Brain pericyte (primary cell): ENCODE results near the gene SCAMP3.
"Not testable (repeated sequence)": the region's sequence is repeated elsewhere in the genome, so short reads cannot be mapped to it uniquely, and the experiment has no call there.

Experiments used
- DNase-seq: peaks from one replicate; pipeline ENCODE4 v3.0.0-alpha.2; 2012; ENCODE audit warnings: low read depth, low spot score

SCAMP3 gene

GRCh38 chr1:155255243-155256007, 6.7 kb downstream of the SCAMP3 start, which contains the start of gene ENTREP3:
TSS of gene ENTREP3 (minus strand) at chr1:155255483. CDS start at chr1:155254877, 606 bp downstream.
- DNase-seq, result no peak

GRCh38 chr1:155254714-155255242, 7.4 kb downstream of the SCAMP3 start:
- no peak for DNase-seq

GRCh38 chr1:155254228-155254713, 7.9 kb downstream of the SCAMP3 start:
- no peak for DNase-seq

GRCh38 chr1:155253797-155254196, 8.4 kb downstream of the SCAMP3 start:
- DNase-seq, result no peak

GRCh38 chr1:155253208-155253607, 9.0 kb downstream of the SCAMP3 start:
- no peak for DNase-seq

- no peak for DNase-seq
These were observed 10.6 kb downstream of the SCAMP3 start for GRCh38 chr1:155251566-155251965.

GRCh38 chr1:155250633-155251449, 11.3 kb downstream of the SCAMP3 start:
- peak; percentile 59 for DNase-seq

- no peak for DNase-seq
These were observed 11.9 kb downstream of the SCAMP3 start for GRCh38 chr1:155250246-155250632.

GRCh38 chr1:155247667-155248553, 14.2 kb downstream of the SCAMP3 start:
- no peak for DNase-seq

- DNase-seq, result not testable (repeated sequence)
These were observed 15.4 kb downstream of the SCAMP3 start for GRCh38 chr1:155246796-155247195.

- no peak for DNase-seq
These were observed 17.0 kb downstream of the SCAMP3 start for GRCh38 chr1:155245163-155245524.

GRCh38 chr1:155244368-155245162, 17.6 kb downstream of the SCAMP3 start:
- DNase-seq, result peak; percentile 98

GRCh38 chr1:155242805-155243358, 19.3 kb downstream of the SCAMP3 start:
- DNase-seq, result no peak

- DNase-seq, result no peak
These were observed 20.3 kb downstream of the SCAMP3 start for GRCh38 chr1:155241841-155242264.

- DNase-seq, result no peak
These were observed 21.0 kb downstream of the SCAMP3 start for GRCh38 chr1:155241069-155241679.

- DNase-seq, result no peak
These were observed 25.7 kb downstream of the SCAMP3 start for GRCh38 chr1:155236451-155236850.

- not testable (repeated sequence) for DNase-seq
These were observed 26.8 kb downstream of the SCAMP3 start for GRCh38 chr1:155235375-155235774.

GRCh38 chr1:155233502-155233901, 28.7 kb downstream of the SCAMP3 start:
- DNase-seq, result not testable (repeated sequence)
